Measurements from ENCODE around the gene C11orf54.

The C11orf54 gene

GRCh38 chr11:93813974-93814373 lies 72.5 kb downstream of the C11orf54 start:
- no peaks in the 10 kb centered on the region for H4K20me1 ChIP-seq (ENCODE audit: insufficient read depth, low read length, poor library complexity, severe bottlenecking)

More at GRCh38 chr11:93813974-93814373, 72.5 kb downstream of the C11orf54 start:
- Histone ChIP-seq H3K27me3 (ENCODE audit: insufficient read depth, low read length, poor library complexity, severe bottlenecking) (no peaks in the 10 kb centered on the region), H3K9ac (ENCODE audit: low read depth, low read length, poor library complexity, severe bottlenecking) (no peak overlapping the region), H3K9me2 (replicated peaks; ENCODE audit: low read depth, low read length) (no peaks in the 10 kb centered on the region), H3K36me3 (ENCODE audit: insufficient read depth, low read length) (peaks cover 61% of the 10 kb centered on the region), H3K9me3 (ENCODE audit: insufficient read depth, low read depth, low read length) (no peaks in the 10 kb centered on the region), H3F3A (ENCODE audit: low read depth) (no peaks in the 10 kb centered on the region), H3K4me2 (ENCODE audit: low read depth, low read length, poor library complexity, severe bottlenecking) (no peak overlapping the region), H3K4me3 (ENCODE audit: low read length, poor library complexity, severe bottlenecking) (no peak overlapping the region), H3K79me2 (ENCODE audit: insufficient read depth, low read length) (no peaks in the 10 kb centered on the region), H3K4me1 (ENCODE audit: insufficient read depth, low read length, poor library complexity, severe bottlenecking) (no peaks in the 10 kb centered on the region), H2AFZ (ENCODE audit: low read length) (no peak overlapping the region)
- no peak for TF ChIP-seq EZH2phosphoT487 (IDR thresholded peaks at IDR 0.05; ENCODE audit: borderline replicate concordance)
- TF ChIP-seq CTCF (conservative IDR thresholded peaks at IDR 0.05; ENCODE audit: low read length), result no peak
